ENCODE data around the gene RBM39. TPM values are rescaled to one million over a fixed set of nuclear protein-coding genes. Genes with fewer than 3 reads are reported as not detected.

RBM39 gene
- polyA plus RNA-seq, 1 donor from 2014 or later: 191 TPM

DNA sequence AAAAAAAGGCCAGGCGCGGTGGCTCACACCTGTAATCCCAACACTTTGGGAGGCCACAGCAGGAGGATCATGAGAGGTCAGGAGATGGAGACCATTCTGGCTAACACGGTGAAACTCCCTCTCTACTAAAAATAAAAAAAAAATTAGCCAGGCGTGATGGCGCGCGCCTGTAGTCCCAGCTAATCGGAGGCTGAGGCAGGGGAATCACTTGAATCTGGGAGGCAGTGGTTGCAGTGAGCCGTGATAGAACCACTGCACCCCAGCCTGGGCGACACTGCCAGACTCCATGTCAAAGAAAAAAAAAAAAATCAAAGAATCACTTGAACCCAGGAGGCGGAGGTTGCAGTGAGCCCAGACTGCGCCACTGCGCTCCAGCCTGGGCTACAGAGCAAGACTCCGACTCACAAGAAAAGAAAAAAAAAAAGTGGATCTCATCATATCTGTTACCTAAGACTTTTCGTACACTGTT, 4.2 kb downstream of the RBM39 start:
- Mint-ChIP-seq H3K27me3 (no peaks in the 10 kb centered on the region), H3K4me1 (peaks cover 44 to 49% (median 44%) of the 10 kb centered on the region in 3 donors), H3K36me3 (peaks cover 8% of the 10 kb centered on the region), H3K27ac (peak overlapping the region in 2 of 3 donors; percentile 74 to 81), H3K4me3 (peak overlapping the region; percentile 25 to 73 (median 66)), H3K9me3 (peaks cover 0 to 1% (median 0%) of the 10 kb centered on the region in 3 donors)

DNA sequence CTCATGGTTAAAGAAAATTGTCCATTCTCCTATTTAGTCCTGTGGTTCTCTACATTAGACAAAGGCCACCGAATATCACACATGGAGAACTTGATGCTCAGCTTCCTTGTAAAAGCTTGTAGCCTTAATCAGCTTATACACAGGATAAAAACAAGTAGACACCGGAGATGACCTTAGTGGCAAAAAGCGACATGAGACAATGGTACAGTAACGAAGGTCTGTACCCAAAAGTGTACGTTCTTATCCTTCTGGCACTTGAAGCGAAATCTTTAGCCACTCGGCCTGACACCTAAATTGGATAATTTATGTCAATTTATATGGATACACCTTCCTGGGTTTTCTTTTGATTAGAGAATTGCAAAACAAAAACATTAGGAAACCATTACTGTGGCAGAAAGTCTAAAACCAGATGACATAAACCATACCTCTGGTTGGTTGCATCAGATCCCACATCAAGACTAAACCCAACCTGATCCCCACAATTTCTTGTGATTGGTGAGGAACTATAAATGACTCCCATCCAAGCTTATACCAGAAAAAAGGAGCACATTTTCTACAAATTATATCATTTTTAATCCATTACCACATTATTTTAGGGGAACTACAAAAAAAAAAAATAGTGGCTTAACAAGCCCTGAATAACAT, 6.1 kb downstream of the RBM39 start:
- Mint-ChIP-seq H3K36me3 (peaks cover 4% of the 10 kb centered on the region), H3K9me3 (no peaks in the 10 kb centered on the region), H3K27ac (peak overlapping the region in 2 of 3 donors; percentile 11 to 79), H3K27me3 (no peaks in the 10 kb centered on the region), H3K4me3 (peak overlapping the region in 3 of 4 donors; percentile 18 to 69 (median 50)), H3K4me1 (peaks cover 44 to 50% (median 46%) of the 10 kb centered on the region in 3 donors)

DNA sequence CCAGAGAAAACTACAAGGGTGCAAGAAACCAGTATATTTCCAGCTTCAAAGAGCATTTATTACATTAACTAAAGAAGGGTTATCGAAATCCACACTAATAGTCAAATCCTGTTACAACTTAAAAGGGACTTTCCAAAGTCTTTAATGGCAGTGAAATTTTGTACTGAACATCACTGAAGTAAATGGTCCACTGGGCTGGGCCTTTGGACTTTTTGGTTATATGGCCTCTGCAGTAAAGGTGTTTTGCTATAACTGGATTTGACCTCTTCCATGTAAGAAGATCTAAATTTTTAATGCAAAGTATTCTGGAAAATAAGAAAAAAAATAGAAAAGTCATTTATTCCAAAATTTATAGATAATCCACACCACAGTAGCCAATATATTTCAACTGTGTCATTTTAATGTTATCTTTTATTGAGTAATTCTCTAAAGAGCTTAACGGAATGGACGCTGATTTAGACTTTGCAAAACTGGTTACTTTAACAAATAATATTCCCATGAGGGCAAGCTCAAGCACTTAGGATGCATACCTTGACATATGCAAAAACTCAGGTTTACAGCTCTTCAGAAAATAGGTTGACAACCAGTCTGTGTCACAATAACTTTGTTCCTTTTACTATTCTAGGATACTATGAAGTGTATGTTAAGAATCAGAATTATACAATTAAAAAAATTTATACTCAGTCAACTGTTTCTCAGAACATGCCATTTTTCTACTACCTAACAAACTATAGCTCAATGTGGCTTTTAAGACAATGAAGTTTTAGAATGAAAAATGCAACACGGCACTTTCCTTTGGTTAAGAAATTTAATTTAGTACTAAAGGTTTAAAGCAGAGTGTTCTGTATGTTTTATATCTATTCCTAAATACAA, 7.0 kb downstream of the RBM39 start:
- H3K27ac Mint-ChIP-seq: peak overlapping the region; percentile 11 to 79 (median 78)
- H3K4me1 Mint-ChIP-seq: peaks cover 42 to 52% (median 42%) of the 10 kb centered on the region in 3 donors
- H3K36me3 Mint-ChIP-seq: no peaks in the 10 kb centered on the region
- H3K9me3 Mint-ChIP-seq: no peaks in the 10 kb centered on the region
- H3K27me3 Mint-ChIP-seq: no peaks in the 10 kb centered on the region
- peak overlapping the region in 3 of 4 donors; percentile 18 to 69 (median 50) for H3K4me3 Mint-ChIP-seq

DNA sequence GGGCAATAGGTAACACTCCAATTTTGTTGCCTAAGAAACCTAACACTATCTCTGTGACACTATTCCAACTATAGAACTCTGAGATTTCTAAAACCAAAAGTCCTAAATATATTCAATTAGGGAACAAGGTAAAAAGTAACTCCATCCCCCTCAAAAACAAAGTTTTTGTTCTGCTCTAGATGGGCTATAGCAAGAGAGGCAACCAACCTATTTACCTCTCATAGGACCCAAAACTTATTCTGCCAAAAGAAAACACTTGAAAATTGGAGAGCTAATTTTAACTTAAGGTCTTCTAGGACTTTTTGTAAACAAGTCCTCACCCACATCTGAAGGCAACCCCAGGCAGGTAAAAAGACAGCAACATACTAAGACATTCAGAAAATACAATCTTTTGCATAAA, 7.7 kb downstream of the RBM39 start:
- Mint-ChIP-seq H3K27me3 (no peaks in the 10 kb centered on the region), H3K4me3 (peak overlapping the region in 2 of 4 donors; percentile 24 to 40), H3K9me3 (no peaks in the 10 kb centered on the region), H3K27ac (peak overlapping the region in 2 of 3 donors; percentile 62 to 78), H3K4me1 (peaks cover 38 to 48% (median 39%) of the 10 kb centered on the region in 3 donors), H3K36me3 (no peaks in the 10 kb centered on the region)

DNA sequence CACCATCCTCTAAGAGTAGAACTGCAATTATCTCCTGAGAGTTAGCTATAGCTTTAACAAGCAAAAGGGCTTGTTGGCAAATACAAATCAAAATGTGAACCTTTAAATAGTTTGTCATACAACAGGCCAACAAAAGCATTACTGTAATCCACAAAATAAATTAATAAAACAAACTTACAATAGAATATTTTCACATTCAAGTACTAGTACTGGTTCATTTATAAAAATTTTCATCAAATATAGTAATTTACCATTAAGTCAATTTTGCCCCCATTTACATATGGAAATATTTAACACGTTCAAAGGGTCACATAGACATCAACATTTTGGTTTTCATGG, 9.4 kb downstream of the RBM39 start:
- peaks cover 29 to 38% (median 34%) of the 10 kb centered on the region in 3 donors for H3K4me1 Mint-ChIP-seq
- peak overlapping the region in 2 of 4 donors; percentile 27 to 63 for H3K4me3 Mint-ChIP-seq
- no peaks in the 10 kb centered on the region for H3K27me3 Mint-ChIP-seq
- H3K27ac Mint-ChIP-seq: peak overlapping the region in 2 of 3 donors; percentile 62 to 90
- no peaks in the 10 kb centered on the region for H3K9me3 Mint-ChIP-seq
- H3K36me3 Mint-ChIP-seq: no peaks in the 10 kb centered on the region

DNA sequence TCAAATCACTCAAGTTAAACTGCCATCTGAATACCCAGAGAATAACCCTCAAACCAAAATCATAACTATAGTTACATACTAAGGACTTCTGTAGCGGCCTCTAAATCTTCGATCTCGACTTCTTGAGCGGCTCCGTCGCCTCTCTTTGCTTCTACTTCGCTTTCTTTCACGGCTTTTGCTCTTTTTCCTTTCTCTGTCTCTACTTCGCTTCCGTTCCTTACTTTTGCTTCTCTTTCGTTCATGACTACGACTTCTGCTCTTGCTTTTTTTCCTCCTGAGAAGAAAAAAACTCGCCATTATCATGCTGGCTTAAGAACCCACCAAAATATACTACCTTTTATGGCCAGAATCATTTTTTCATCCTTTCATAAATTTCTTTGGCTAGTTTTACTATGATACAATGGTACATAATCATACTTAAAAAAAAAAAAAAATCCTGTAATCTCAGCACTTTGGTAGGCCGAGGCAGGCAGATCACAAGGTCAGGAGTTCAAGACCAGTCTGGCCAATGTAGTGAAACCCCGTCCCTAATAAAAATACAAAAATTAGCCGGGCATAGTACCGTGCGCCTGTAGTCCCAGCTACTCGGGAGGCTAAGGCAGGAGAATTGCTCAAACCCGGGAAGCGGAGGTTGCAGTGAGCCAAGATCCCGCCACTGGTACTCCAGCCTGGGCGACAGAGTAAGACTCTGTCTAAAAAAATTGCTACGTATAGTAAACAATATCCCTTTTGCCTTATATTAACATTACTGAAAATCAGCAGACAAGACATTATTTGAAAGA, 10.0 kb downstream of the RBM39 start:
- Mint-ChIP-seq H3K36me3 (no peaks in the 10 kb centered on the region), H3K4me3 (peak overlapping the region in 1 of 4 donors; percentile 27), H3K9me3 (no peaks in the 10 kb centered on the region), H3K4me1 (peaks cover 29 to 38% (median 34%) of the 10 kb centered on the region in 3 donors), H3K27me3 (no peaks in the 10 kb centered on the region), H3K27ac (peak overlapping the region; percentile 41 to 90 (median 62))

DNA sequence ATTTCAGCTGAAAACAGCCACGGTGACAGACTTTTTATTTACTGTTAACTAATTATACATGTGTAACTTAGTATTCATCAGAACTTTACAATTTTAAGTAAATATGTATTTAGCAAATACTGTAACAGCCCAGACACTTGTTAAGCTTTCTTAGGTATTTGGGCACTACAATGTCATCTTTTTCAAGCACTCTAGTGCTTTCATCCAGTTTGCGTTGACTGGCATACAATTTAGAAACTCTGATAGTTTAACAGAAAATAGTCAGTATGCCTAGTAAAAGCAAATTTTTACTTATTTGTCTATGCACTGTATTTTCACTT, 10.6 kb downstream of the RBM39 start:
- Mint-ChIP-seq H3K4me1 (peaks cover 29 to 40% (median 34%) of the 10 kb centered on the region in 3 donors), H3K4me3 (no peak overlapping the region), H3K27ac (peak overlapping the region in 2 of 3 donors; percentile 62), H3K27me3 (no peaks in the 10 kb centered on the region), H3K9me3 (no peaks in the 10 kb centered on the region), H3K36me3 (no peaks in the 10 kb centered on the region)

DNA sequence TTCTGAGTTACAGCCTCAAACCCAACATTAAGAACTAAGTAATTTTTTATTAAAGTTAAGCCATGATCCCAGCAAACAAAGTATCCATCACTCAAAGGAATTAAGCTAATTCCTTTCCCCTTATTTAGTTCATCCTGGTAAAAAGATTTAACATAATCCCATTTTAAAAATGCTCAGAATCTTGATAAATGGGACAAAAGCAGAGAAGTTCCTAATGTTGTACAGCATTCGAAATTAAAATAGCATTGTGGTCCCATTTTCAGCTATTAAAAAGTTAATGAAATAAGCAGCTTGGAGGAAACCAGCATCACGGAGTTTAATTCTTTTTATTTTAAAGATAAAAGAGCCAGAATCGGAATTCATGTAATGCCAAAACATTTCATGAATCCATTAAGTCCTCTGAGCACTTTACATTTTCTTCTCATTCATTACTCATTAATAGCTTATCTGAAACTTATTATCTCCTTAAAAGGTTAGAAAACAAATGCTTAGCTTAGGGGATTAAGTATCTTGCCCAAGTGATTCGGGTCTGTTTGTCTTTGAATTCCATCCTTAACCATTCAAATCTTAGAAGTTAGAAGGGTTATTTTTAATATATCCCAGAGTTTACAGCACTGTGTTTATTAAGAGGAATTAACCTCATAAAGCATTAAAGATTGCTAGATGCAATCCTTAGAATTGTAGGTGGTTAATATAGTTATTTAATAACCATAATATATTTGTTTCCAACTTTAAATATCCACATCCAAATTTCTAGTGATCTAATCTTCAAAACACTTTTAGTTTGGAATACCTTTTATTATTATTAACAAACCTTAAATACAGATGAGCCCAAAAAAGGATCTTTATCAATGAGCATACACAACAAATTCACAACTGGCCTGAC, 11.2 kb downstream of the RBM39 start:
- H3K4me3 Mint-ChIP-seq: peak overlapping the region in 1 of 4 donors; percentile 22
- H3K9me3 Mint-ChIP-seq: no peaks in the 10 kb centered on the region
- peak overlapping the region in 2 of 3 donors; percentile 31 to 35 for H3K27ac Mint-ChIP-seq
- peaks cover 23 to 36% (median 28%) of the 10 kb centered on the region in 3 donors for H3K4me1 Mint-ChIP-seq
- no peaks in the 10 kb centered on the region for H3K27me3 Mint-ChIP-seq
- H3K36me3 Mint-ChIP-seq: no peaks in the 10 kb centered on the region

DNA sequence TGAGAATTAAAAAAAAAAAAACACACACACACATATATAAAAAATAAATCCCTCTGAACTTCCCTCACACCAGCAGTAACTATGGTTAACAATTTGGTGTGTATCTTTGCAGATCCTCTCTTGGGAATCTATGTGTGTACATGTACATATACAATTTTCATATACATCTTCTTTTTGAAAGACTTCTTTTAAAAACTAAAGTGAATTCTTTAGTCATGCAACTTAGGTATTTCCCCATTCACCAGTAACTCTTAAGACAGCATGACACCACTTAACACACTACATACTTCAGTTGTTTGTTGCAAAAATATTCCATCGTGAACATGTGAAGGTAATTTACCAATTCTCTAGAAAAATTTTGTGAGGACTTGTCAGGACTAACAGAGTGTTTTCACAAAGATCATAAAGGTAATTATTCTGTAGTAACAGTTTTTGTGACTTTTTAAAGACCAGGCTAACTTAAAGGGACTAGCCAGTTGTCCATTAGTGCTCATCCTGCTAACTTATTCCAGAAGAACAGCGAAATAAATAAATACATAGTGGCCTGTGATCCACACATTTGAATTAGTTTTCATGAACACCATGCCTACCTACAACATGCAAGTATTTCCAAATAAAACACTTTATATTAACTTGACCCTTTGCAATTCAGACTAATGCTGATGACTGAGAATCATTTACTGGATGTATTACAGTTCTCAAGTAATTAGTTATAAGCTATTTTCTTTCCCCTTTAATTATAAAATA, 12.1 kb downstream of the RBM39 start:
- Mint-ChIP-seq H3K27me3 (no peaks in the 10 kb centered on the region), H3K4me3 (peak overlapping the region in 3 of 4 donors; percentile 22 to 50 (median 36)), H3K27ac (peak overlapping the region in 1 of 3 donors; percentile 35), H3K4me1 (peaks cover 18 to 35% (median 24%) of the 10 kb centered on the region in 3 donors), H3K36me3 (no peaks in the 10 kb centered on the region), H3K9me3 (no peaks in the 10 kb centered on the region)

DNA sequence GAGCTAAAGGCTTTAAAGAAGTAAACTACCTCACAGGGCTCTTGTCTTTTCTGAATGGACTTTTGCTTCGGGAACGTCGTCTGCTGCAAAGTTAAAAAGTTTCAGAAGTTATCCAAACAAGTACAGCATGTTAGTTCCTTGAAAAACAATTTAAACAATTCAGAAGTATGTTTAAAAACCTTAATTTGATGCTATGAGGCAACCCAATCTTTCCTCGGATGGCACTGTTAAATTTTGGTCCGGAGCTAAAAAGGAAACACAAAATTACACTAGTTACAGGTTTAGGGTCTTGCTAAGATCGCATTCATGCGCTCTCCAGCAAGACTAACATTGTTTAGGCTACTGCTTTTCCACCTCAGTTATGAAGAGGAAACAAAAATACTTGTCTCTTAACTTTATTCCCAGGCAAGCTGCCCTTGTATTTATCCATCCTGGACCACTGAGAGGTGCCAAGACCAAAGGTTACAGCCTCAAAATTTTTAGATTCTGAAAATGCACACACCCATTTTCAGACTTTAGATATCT, 12.7 kb downstream of the RBM39 start:
- Mint-ChIP-seq H3K4me1 (peaks cover 11 to 30% (median 18%) of the 10 kb centered on the region in 3 donors), H3K4me3 (peak overlapping the region in 1 of 4 donors; percentile 50), H3K9me3 (no peaks in the 10 kb centered on the region), H3K27me3 (no peaks in the 10 kb centered on the region), H3K27ac (peak overlapping the region in 1 of 3 donors; percentile 35), H3K36me3 (no peaks in the 10 kb centered on the region)

DNA sequence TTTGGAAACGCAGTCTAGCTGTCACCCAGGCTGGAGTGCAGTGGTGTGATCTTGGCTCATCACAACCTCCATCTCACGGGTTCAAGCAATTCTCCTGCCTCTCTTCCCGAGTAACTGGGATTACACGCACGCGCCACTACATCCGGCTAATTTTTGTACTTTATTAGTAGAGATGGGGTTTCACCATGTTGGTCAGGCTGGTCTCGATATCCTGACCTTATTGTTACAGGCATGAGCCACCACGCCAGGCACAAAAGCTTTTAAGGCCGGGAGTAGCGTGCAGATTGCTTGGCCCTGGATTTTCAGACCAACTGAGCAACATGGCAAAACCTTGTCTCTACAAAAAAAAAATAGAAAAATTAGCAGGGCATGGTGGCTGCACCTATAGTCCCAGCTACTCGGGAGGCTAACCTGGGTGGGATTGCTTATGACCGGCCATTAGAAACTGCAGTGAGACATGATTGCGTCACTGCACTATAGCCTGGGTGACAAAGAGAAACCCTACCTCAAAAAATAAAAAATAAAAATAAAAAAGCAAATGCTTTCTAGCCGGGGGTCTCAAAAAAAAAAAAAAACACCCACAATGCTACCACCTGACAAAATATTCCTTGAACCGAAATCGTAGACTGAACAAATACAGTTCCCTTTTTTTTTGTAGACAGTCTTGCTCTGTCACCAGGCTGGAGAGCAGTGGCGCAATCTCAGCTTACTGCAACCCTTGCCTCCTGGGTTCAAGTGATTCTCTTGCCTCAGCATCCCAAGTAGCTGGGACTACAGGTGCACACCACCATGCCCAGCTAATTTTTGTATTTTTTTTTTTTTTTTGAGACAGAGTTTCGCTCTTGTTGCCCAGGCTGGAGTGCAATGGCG, 15.0 kb downstream of the RBM39 start:
- H3K27me3 Mint-ChIP-seq: no peaks in the 10 kb centered on the region
- peak overlapping the region in 1 of 3 donors; percentile 66 for H3K27ac Mint-ChIP-seq
- H3K9me3 Mint-ChIP-seq: no peaks in the 10 kb centered on the region
- H3K4me1 Mint-ChIP-seq: peaks cover 5 to 18% (median 14%) of the 10 kb centered on the region in 3 donors
- H3K36me3 Mint-ChIP-seq: no peaks in the 10 kb centered on the region
- H3K4me3 Mint-ChIP-seq: no peak overlapping the region

All from IgD-negative memory B cell (primary cell).